OCI-LY1 (cell line): ENCODE results near the gene MAP3K14.

ENCODE experiments used
- EZH2 ChIP-seq: fragments of 200-600 bp; sonication (generic), shearing (Covaris generic); IDR thresholded peaks from 2 replicates; pipeline ENCODE4 v1.8.0; 2017; ENCODE audit warnings: borderline replicate concordance, mixed run types, mild to moderate bottlenecking, antibody characterized with exemption, low read length, moderate library complexity, mixed read lengths
- TF ChIP-seq, protein P1 (sequence below): fragments of 200-600 bp; sonication (generic), shearing (Covaris generic); IDR thresholded peaks from 2 replicates; pipeline ENCODE4 v1.5.1; 2017; ENCODE audit warnings: mild to moderate bottlenecking, antibody characterized with exemption, low read length, moderate library complexity, mixed read lengths

DNA sequence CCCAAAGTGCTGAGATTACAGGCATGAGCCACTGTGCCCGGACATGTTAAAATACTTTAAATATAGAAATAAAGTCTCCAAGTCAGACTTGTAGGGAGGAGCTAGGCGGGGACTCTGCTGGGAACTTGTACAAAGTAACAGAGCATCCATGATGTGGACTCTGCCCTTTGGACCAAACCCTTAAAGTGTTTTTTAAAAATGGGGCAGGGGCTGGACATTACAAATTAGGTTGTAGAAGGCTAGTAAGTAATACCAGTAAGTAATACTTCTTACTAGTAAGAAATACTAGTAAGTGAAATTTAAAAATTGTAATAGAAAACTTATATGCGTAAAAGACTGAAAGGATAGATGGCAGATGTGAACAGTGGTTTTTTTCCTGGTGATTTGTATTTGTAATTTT, 45.2 kb downstream of the MAP3K14 start:
- TF ChIP-seq, protein P1, sequence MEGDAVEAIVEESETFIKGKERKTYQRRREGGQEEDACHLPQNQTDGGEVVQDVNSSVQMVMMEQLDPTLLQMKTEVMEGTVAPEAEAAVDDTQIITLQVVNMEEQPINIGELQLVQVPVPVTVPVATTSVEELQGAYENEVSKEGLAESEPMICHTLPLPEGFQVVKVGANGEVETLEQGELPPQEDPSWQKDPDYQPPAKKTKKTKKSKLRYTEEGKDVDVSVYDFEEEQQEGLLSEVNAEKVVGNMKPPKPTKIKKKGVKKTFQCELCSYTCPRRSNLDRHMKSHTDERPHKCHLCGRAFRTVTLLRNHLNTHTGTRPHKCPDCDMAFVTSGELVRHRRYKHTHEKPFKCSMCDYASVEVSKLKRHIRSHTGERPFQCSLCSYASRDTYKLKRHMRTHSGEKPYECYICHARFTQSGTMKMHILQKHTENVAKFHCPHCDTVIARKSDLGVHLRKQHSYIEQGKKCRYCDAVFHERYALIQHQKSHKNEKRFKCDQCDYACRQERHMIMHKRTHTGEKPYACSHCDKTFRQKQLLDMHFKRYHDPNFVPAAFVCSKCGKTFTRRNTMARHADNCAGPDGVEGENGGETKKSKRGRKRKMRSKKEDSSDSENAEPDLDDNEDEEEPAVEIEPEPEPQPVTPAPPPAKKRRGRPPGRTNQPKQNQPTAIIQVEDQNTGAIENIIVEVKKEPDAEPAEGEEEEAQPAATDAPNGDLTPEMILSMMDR, result no peak
- TF ChIP-seq EZH2, result no peak
